Adrenal gland (tissue), 12 donors: Measurements from ENCODE around the gene SEMA4B. TPM values are rescaled to one million over a fixed set of nuclear protein-coding genes. Genes with fewer than 3 reads are reported as not detected.
"Not testable (repeated sequence)": the region's sequence is repeated elsewhere in the genome, so short reads cannot be mapped to it uniquely, and the experiment has no call there.

Experiments
- DNase-seq, 7 donors: peaks; one replicate each; pipeline ENCODE4 v3.0.0-alpha.2; 2019 to 2020
- H3K27ac ChIP-seq, 5 donors: fragments of 200-600 bp; sonication (generic) in 4 of 5; 1 replicate in 3 of 5; 2 replicates in 2 of 5; pipeline versions ENCODE4 v1.5.1 to v1.8.0; 2016 to 2020; ENCODE audit warnings: mild to moderate bottlenecking in 1 of 5
- H3K27me3 ChIP-seq: fragments of 200-600 bp; 2 replicates; pipeline ENCODE4 v1.8.0; 2021
- H3K36me3 ChIP-seq, 2 donors: fragments of 200-600 bp; replicated peaks in 1 of 2; 1 replicate in 1 of 2; 2 replicates in 1 of 2; pipeline versions ENCODE4 v1.5.1 to v1.8.0; 2018 to 2022
- H3K4me1 ChIP-seq, 2 donors: fragments of 200-600 bp; replicated peaks in 1 of 2; 1 replicate in 1 of 2; 2 replicates in 1 of 2; pipeline versions ENCODE4 v1.5.1 to v1.8.0; 2018 to 2021
- H3K4me3 ChIP-seq, 4 donors: fragments of 200-600 bp; sonication (generic) in 3 of 4; one replicate each; pipeline ENCODE4 v1.5.1; 2016 to 2018
- H3K9me3 ChIP-seq, 3 donors: fragments of 200-600 bp; sonication (generic) in 1 of 3; replicated peaks in 1 of 3; 1 replicate in 2 of 3; 2 replicates in 1 of 3; pipeline versions ENCODE4 v1.5.1 to v1.8.0; 2016 to 2021
- POLR2A ChIP-seq, 2 donors: fragments of 450-650 bp; IDR thresholded peaks; one replicate each; pipeline ENCODE4 v1.6.1; 2017; ENCODE audit warnings: antibody characterized with exemption in 2 of 2, mild to moderate bottlenecking in 2 of 2, moderate library complexity in 1 of 2
- WGBS, 4 donors: extraction: QIAGEN DNeasy Blood & Tissue Kit in 2 of 4; methylation state at CpG; one replicate each; pipeline versions ENCODE4 v1.1.5 to v1.1.7; 2013 to 2017; 5-methylcytosine and 5-hydroxymethylcytosine counted together
- intact Hi-C, 2 donors: fragments of 100-400 bp; cut with DNase I; formaldehyde crosslinking; loops; one replicate each; pipeline versions ENCODE4 v1.14.1 to v1.15.0; 2022 to 2023
- polyA plus RNA-seq, 3 donors: library from polyadenylated mRNA; stranded (reverse); fragments of 200-250 nt in 2 of 3; fragments of 350-450 nt in 1 of 3; fragmentation: Illumina TruSeq in 1 of 3; extraction: RNeasy Lipid Tissue Mini Kit (QIAGEN cat#74804) in 1 of 3; gene quantifications; one replicate each; pipeline ENCODE4 v1.2.3, GENCODE V29; 2013 to 2014
- total RNA-seq, 9 donors: library from RNA; depleted of rRNA in 4 of 9; stranded (reverse); fragments of >200 nt in 4 of 9; fragments of 120-200 nt in 1 of 9; fragmentation: NEBNext Ultra II Directional in 1 of 9; extraction: Animal tissue kit (Norgen Biotek cat#: 25700) in 1 of 9; gene quantifications; one replicate each; pipeline versions ENCODE4 v1.1.0 to v1.2.4, GENCODE V29; 2013 to 2023
- TF ChIP-seq, protein P1 (sequence below), 6 experiments: fragments of 450-650 bp in 4 of 6; fragments of 200-600 bp in 2 of 6; sonication (generic) in 1 of 6; IDR thresholded peaks; 1 replicate in 5 of 6; 2 replicates in 1 of 6; pipeline versions ENCODE4 v1.5.1 to v1.8.0; 2016 to 2021; ENCODE audit warnings: antibody characterized with exemption in 6 of 6, mild to moderate bottlenecking in 2 of 6, moderate library complexity in 1 of 6
- donor health status: healthy with polysubstance abuse.
- donor health status: Bipolar disorder and iron deficiency.
- donor health status: DM: yes; HTN: yes; CAD: no.
- donor health status: DM: no; HTN: no; CAD: no.
- donor health status: DM: no; HTN: no; CAD: no.
- donor health status: DM: yes; HTN: yes; CAD: no.

The SEMA4B gene
- total and polyA plus RNA-seq, 12 donors = 10.6 to 155 (median 85.1) TPM

DNA sequence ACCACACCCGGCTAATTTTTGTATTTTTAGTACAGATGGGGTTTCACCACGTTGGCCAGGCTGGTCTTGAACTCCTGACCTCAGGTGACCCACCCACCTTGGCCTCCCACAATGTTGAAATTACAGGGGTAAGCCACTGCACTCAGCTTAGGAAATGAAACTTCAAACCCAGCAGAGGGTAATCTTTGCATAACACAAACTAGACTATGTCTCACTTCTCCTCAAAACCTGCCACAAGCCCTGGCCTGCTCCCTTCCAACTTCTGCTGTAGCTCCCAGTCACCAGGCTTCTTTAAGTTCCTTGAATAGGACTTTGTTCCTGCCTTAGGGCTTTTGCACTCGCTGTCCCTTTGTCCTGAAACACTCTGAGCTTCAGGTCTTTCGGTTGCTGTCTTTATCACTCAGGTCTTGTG, 39.2 kb upstream of the SEMA4B start:
- H3K36me3 ChIP-seq = no peaks in the 10 kb centered on the region
- H3K27me3 ChIP-seq = no peaks in the 10 kb centered on the region
- DNase-seq = no peak
- intact Hi-C loops = no loop called here
- no peak overlapping the region for H3K27ac ChIP-seq
- H3K4me3 ChIP-seq = no peak overlapping the region
- peaks cover 10 to 38% of the 10 kb centered on the region in 2 donors for H3K4me1 ChIP-seq
- H3K9me3 ChIP-seq = no peaks in the 10 kb centered on the region
- TF ChIP-seq POLR2A (IDR thresholded peaks at IDR 0.05) = no peak
- TF ChIP-seq, protein P1, sequence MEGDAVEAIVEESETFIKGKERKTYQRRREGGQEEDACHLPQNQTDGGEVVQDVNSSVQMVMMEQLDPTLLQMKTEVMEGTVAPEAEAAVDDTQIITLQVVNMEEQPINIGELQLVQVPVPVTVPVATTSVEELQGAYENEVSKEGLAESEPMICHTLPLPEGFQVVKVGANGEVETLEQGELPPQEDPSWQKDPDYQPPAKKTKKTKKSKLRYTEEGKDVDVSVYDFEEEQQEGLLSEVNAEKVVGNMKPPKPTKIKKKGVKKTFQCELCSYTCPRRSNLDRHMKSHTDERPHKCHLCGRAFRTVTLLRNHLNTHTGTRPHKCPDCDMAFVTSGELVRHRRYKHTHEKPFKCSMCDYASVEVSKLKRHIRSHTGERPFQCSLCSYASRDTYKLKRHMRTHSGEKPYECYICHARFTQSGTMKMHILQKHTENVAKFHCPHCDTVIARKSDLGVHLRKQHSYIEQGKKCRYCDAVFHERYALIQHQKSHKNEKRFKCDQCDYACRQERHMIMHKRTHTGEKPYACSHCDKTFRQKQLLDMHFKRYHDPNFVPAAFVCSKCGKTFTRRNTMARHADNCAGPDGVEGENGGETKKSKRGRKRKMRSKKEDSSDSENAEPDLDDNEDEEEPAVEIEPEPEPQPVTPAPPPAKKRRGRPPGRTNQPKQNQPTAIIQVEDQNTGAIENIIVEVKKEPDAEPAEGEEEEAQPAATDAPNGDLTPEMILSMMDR (IDR thresholded peaks at IDR 0.05) = no peak
- 56 to 63% (median 61%) methylated on average over 4 of the region's 4 CpGs for WGBS, 4 donors

DNA sequence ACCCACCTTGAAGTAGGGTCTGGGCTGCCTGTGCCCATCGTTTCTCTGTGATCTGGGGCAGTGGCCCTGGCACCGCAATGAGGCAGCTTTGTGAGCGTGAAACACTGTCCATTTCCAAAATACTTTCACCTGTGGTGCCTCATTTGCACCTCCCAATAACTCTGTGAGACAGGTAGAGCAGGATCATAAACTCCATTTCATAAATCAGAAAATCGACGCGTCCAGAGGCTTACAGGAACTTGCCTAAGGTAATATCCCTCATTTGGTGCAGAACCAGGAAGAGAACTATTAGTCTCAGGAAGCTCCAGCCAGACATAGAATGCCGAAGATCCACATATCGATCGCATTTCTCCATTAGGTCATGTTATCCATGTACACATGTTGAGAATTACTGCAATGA, 38.2 kb upstream of the SEMA4B start:
- TF ChIP-seq POLR2A (IDR thresholded peaks at IDR 0.05) = no peak
- TF ChIP-seq, protein P1 (IDR thresholded peaks at IDR 0.05) = no peak
- DNase-seq = no peak
- H3K27ac ChIP-seq = no peak overlapping the region
- no peaks in the 10 kb centered on the region for H3K36me3 ChIP-seq
- intact Hi-C loops = no loop called here
- 86 to 89% (median 89%) methylated on average over 6 to 9 of the region's 9 CpGs for WGBS, 4 donors
- H3K4me1 ChIP-seq = peaks cover 10 to 38% of the 10 kb centered on the region in 2 donors
- H3K27me3 ChIP-seq = no peaks in the 10 kb centered on the region
- no peaks in the 10 kb centered on the region for H3K9me3 ChIP-seq
- no peak overlapping the region for H3K4me3 ChIP-seq

DNA sequence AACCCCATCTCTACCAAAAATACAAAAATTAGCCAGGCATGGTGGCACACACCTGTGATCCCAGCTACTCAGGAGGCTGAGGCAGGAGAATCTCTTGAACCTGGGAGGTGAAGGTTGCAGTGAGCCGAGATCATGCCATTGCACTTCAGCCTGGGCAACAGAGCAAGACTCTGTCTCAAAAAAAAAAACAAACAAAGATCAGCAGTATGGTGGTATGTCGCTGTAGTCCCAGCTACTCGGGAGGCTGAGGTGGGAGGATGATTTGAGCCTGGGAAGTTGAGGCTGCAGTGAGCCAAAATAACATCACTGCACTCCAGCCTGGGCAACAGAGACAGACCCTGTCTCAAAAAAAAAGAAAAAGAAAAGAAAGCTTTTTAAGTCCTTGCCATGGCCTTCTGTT, 36.9 kb upstream of the SEMA4B start:
- H3K36me3 ChIP-seq, H3K27me3 ChIP-seq, H3K9me3 ChIP-seq, H3K27ac ChIP-seq, intact Hi-C loops, H3K4me3 ChIP-seq, DNase-seq: not testable (repeated sequence)
- WGBS, 4 donors = 74 to 96% (median 95%) methylated on average over 3 of the region's 3 CpGs
- H3K4me1 ChIP-seq = peaks cover 4 to 25% of the 10 kb centered on the region in 2 donors

DNA sequence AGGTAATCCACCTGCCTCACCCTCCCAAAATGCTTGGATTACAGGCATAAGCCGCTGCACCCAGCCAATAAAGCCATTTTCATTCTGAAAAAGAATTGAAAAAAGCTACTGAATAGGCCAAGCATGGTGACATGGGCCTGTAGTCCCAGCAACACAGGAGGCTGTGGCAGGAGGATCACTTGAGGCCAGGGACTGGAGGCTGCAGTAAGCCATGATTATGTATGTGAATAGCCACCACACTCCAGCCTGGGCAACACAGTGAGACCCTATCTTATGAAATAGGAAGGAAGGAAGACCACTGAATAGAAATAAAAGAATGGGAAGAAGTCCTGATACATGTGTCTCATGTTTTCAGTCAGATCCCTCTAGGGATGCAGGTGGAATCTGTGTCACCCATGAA, 36.0 kb upstream of the SEMA4B start:
- intact Hi-C loops = no loop called here
- DNase-seq = no peak
- no peak overlapping the region for H3K4me3 ChIP-seq

More for the DNA sequence above, 36.0 kb upstream of the SEMA4B start:
- WGBS, 4 donors = 97 to 100% (median 100%) methylated on average over 1 of the region's 1 CpG
- peak overlapping the region; percentile 56 to 89 (median 80) for H3K27ac ChIP-seq
- H3K9me3 ChIP-seq = no peaks in the 10 kb centered on the region
- H3K27me3 ChIP-seq = no peaks in the 10 kb centered on the region
- no peaks in the 10 kb centered on the region for H3K36me3 ChIP-seq
- peaks cover 4 to 22% of the 10 kb centered on the region in 2 donors for H3K4me1 ChIP-seq
- TF ChIP-seq, protein P1 (IDR thresholded peaks at IDR 0.05) = no peak
- no peak for TF ChIP-seq POLR2A (IDR thresholded peaks at IDR 0.05)
